ENCODE results near the gene ZNF587B. TPM values are rescaled to one million over a fixed set of nuclear protein-coding genes. Genes with fewer than 3 reads are reported as not detected.

Gene ZNF587B
- total RNA-seq, 1 experiment from 2014 or later, result 14.1 TPM

DNA sequence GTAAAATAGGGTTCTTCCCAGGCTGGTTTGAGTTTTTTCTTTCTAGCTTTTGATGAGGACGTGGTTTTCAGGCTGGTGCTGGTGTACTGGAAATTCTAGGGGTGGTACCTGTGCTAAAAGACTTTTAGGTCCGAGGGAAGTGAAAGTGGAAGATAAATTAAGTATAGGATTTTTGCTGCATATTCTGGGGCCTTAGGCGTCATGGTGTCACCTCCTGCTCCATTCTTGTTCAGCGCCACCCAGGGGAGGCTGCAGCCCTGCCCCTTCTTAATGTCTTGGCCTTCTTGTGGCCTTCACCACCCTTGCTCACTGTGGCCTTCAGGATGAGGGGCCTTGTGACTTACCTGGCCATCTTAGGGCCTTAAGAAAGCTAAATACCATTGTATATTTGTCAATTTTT, 27.8 kb upstream of the ZNF587B start:
- H3K9me3 ChIP-seq (ENCODE audit: control insufficient read depth in 1 of 2, insufficient read depth in 1 of 2, low read depth in 1 of 2, low read length in 2 of 2), result no peaks in the 10 kb centered on the region
- no TSS peak for BruUV-seq (replicated peaks)
- TF ChIP-seq POLR2AphosphoS5 (IDR thresholded peaks at IDR 0.05; ENCODE audit: low read depth, low read length), result no peak
- no peak for TF ChIP-seq ELF1 (IDR thresholded peaks at IDR 0.05; ENCODE audit: borderline replicate concordance, low read depth)
- no peak for TF ChIP-seq EGR1 (IDR thresholded peaks at IDR 0.05; ENCODE audit: low read depth)
- TF ChIP-seq, protein P1, sequence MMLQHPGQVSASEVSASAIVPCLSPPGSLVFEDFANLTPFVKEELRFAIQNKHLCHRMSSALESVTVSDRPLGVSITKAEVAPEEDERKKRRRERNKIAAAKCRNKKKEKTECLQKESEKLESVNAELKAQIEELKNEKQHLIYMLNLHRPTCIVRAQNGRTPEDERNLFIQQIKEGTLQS (IDR thresholded peaks at IDR 0.05), result no peak
- no peak for TF ChIP-seq EZH2 (IDR thresholded peaks at IDR 0.05)
- TF ChIP-seq, protein P2, sequence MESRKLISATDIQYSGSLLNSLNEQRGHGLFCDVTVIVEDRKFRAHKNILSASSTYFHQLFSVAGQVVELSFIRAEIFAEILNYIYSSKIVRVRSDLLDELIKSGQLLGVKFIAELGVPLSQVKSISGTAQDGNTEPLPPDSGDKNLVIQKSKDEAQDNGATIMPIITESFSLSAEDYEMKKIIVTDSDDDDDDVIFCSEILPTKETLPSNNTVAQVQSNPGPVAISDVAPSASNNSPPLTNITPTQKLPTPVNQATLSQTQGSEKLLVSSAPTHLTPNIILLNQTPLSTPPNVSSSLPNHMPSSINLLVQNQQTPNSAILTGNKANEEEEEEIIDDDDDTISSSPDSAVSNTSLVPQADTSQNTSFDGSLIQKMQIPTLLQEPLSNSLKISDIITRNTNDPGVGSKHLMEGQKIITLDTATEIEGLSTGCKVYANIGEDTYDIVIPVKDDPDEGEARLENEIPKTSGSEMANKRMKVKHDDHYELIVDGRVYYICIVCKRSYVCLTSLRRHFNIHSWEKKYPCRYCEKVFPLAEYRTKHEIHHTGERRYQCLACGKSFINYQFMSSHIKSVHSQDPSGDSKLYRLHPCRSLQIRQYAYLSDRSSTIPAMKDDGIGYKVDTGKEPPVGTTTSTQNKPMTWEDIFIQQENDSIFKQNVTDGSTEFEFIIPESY (IDR thresholded peaks at IDR 0.05; ENCODE audit: extremely low read depth, insufficient replicate concordance, low read length), result no peak
- no peak for TF ChIP-seq POLR2A (IDR thresholded peaks at IDR 0.05; ENCODE audit: borderline replicate concordance, extremely low read depth, insufficient read depth, insufficient read length)
- TF ChIP-seq, protein P3, sequence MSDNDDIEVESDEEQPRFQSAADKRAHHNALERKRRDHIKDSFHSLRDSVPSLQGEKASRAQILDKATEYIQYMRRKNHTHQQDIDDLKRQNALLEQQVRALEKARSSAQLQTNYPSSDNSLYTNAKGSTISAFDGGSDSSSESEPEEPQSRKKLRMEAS (IDR thresholded peaks at IDR 0.05), result no peak
- TF ChIP-seq, protein P4, sequence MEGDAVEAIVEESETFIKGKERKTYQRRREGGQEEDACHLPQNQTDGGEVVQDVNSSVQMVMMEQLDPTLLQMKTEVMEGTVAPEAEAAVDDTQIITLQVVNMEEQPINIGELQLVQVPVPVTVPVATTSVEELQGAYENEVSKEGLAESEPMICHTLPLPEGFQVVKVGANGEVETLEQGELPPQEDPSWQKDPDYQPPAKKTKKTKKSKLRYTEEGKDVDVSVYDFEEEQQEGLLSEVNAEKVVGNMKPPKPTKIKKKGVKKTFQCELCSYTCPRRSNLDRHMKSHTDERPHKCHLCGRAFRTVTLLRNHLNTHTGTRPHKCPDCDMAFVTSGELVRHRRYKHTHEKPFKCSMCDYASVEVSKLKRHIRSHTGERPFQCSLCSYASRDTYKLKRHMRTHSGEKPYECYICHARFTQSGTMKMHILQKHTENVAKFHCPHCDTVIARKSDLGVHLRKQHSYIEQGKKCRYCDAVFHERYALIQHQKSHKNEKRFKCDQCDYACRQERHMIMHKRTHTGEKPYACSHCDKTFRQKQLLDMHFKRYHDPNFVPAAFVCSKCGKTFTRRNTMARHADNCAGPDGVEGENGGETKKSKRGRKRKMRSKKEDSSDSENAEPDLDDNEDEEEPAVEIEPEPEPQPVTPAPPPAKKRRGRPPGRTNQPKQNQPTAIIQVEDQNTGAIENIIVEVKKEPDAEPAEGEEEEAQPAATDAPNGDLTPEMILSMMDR (IDR thresholded peaks at IDR 0.05 in 2 of 3, conservative IDR thresholded peaks at IDR 0.05 in 1 of 3; ENCODE audit: borderline replicate concordance in 1 of 3, insufficient read depth in 1 of 3, low read depth in 2 of 3, low read length in 2 of 3), result no peak
- TF ChIP-seq ZNF274 (IDR thresholded peaks at IDR 0.05; ENCODE audit: low read depth, low read length), result no peak
- no peak for TF ChIP-seq RAD21 (IDR thresholded peaks at IDR 0.05; ENCODE audit: low read depth)
- TF ChIP-seq JUND (IDR thresholded peaks at IDR 0.05), result no peak
- TF ChIP-seq FOSL1 (IDR thresholded peaks at IDR 0.05; ENCODE audit: low read depth), result no peak
- TF ChIP-seq YY1 (IDR thresholded peaks at IDR 0.05; ENCODE audit: extremely low read depth, insufficient replicate concordance, low read depth, low read length), result no peak
- TF ChIP-seq CBX3 (IDR thresholded peaks at IDR 0.05; ENCODE audit: low read depth), result no peak
- no peak for TF ChIP-seq CEBPB (IDR thresholded peaks at IDR 0.05; ENCODE audit: low read depth)
- TF ChIP-seq TCF7L2 (IDR thresholded peaks at IDR 0.05; ENCODE audit: borderline replicate concordance, extremely low read depth, insufficient read depth, insufficient read length), result no peak
- H3K9me2 ChIP-seq (ENCODE audit: insufficient read depth), result no peaks in the 10 kb centered on the region
- H3K9ac ChIP-seq (ENCODE audit: low read length), result no peak overlapping the region
- no peaks in the 10 kb centered on the region for H3K36me3 ChIP-seq (ENCODE audit: control insufficient read depth in 1 of 2, insufficient read depth in 2 of 2, low read length in 2 of 2)
- DNase-seq (ENCODE audit: low read depth, low spot score) (no peak), ATAC-seq (no peak)
- no peak overlapping the region for H2AFZ ChIP-seq (ENCODE audit: low read depth, low read length, poor library complexity, severe bottlenecking)
- no peak overlapping the region for H3K4me3 ChIP-seq (replicated peaks in 1 of 2; ENCODE audit: low read depth in 1 of 2, low read length in 2 of 2)
- H3K27ac ChIP-seq (ENCODE audit: low read depth, low read length), result no peak overlapping the region
- no peak overlapping the region for H3K4me2 ChIP-seq (ENCODE audit: low read length)
- POLR2A ChIA-PET, result interaction anchor here (1.3 kb wide), 1 partner anchor 13 kb away, joined by 3 read pairs; no protein-coding TSS in a partner anchor
- RAD21 ChIA-PET (ENCODE audit: low non-redundant PET in 1 of 2, low total read pairs in 2 of 2, uncharacterized antibody in 2 of 2, unreplicated experiment in 2 of 2), result no interaction called here
- CTCF ChIA-PET, result no interaction called here
- H3K4me1 ChIP-seq (ENCODE audit: control insufficient read depth in 1 of 2, insufficient read depth in 2 of 2, low read length in 2 of 2), result peaks cover 9 to 20% of the 10 kb centered on the region in 2 experiments; a peak in 3 of 4 replicates
- H3K79me2 ChIP-seq (ENCODE audit: insufficient read depth, low read length), result no peaks in the 10 kb centered on the region
- no peaks in the 10 kb centered on the region for H4K20me1 ChIP-seq (ENCODE audit: insufficient read depth)
- H3K27me3 ChIP-seq (ENCODE audit: insufficient read depth, low read length), result no peaks in the 10 kb centered on the region
- intact Hi-C loops (cut with micrococcal nuclease), result loop anchor here (5.0 kb wide), 1 partner anchor 55 kb away; the partner anchor contains the start of gene ZNF776
